ENCODE results near the gene ESAM. TPM values are rescaled to one million over a fixed set of nuclear protein-coding genes. Genes with fewer than 3 reads are reported as not detected.
A peak's percentile ranks its signal among the peaks of the same experiment; 100 is the strongest.

ESAM gene
- total RNA-seq, 1 donor from 2014 or later, result 490 TPM

DNA sequence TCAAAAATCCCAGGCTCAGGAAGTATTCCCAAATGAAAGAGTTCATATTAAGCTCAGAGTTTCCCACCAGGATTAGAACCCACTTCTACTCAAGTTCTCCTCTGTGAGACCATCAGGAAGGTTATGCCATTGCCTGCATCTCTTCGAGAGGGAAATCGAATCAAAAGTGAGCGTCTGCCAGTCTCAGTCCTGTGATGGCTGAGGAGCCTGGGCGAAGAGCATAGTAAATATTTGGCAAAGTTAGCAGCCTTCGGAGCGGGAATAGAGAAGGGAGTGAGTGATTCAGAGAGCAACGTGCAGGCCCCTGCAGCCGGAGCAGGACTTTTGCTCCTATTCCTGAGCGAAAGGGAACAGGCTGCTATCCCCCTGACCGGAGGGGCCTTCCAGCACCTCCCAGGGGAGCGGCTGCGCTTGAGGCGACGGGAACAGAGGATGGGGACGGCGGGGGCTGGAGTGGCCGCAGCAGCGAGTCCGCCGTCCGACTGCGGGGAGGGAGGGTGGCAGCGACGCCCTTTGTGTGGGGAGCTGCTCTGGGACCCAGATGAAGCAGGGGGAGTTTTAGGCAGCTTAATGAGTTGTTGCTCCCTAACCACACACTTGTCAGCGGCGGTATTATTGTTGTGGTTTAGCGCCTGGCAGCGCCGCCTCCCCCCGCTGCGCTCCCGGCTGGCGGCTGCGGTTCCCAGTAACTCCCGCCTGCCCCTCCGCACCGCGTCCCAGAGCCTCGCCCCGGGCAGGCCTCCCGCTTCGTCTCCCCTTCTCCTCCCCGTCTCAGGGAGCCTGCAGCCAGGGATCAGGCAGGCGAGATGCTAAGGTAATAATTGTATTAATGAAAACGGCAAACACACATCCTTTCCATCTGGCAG lies 44.1 kb downstream of the ESAM start:
- H3K27ac Mint-ChIP-seq (ENCODE audit: unreplicated experiment), result no peak overlapping the region
- peak overlapping the region; percentile 86 for H3K4me3 Mint-ChIP-seq (ENCODE audit: unreplicated experiment)
- no peaks in the 10 kb centered on the region for H3K9me3 Mint-ChIP-seq (ENCODE audit: unreplicated experiment)
- H3K27me3 Mint-ChIP-seq (ENCODE audit: unreplicated experiment), result peaks cover 17% of the 10 kb centered on the region
- TF ChIP-seq, protein P1, sequence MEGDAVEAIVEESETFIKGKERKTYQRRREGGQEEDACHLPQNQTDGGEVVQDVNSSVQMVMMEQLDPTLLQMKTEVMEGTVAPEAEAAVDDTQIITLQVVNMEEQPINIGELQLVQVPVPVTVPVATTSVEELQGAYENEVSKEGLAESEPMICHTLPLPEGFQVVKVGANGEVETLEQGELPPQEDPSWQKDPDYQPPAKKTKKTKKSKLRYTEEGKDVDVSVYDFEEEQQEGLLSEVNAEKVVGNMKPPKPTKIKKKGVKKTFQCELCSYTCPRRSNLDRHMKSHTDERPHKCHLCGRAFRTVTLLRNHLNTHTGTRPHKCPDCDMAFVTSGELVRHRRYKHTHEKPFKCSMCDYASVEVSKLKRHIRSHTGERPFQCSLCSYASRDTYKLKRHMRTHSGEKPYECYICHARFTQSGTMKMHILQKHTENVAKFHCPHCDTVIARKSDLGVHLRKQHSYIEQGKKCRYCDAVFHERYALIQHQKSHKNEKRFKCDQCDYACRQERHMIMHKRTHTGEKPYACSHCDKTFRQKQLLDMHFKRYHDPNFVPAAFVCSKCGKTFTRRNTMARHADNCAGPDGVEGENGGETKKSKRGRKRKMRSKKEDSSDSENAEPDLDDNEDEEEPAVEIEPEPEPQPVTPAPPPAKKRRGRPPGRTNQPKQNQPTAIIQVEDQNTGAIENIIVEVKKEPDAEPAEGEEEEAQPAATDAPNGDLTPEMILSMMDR (IDR thresholded peaks at IDR 0.05; ENCODE audit: unreplicated experiment), result no peak
- DNase-seq (ENCODE audit: low spot score), result peak; percentile 23
- H3K36me3 Mint-ChIP-seq (ENCODE audit: low read depth, unreplicated experiment), result no peaks in the 10 kb centered on the region
- H3K4me1 Mint-ChIP-seq (ENCODE audit: unreplicated experiment), result peaks cover 24% of the 10 kb centered on the region

DNA sequence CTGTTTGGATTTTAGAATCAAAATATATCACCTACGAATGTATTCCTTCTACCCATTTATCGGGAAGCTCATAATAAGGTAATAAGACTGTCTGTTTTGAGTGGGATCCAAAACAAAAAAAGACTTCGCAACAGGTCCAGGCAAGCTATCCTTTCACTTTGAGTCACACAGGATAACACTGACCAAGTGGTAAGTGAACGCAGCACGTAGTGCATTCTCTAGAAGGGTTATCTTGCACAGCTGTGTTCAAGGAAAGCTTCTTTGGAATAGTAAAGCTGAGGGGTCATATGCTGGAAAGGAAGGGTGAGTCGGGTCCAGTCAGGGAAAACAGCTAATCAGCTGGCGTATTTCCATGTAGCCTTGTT lies 44.7 kb downstream of the ESAM start:
- peaks cover 14% of the 10 kb centered on the region for H3K27me3 Mint-ChIP-seq (ENCODE audit: unreplicated experiment)
- H3K36me3 Mint-ChIP-seq (ENCODE audit: low read depth, unreplicated experiment), result no peaks in the 10 kb centered on the region
- TF ChIP-seq, protein P1 (IDR thresholded peaks at IDR 0.05; ENCODE audit: unreplicated experiment), result no peak
- H3K27ac Mint-ChIP-seq (ENCODE audit: unreplicated experiment), result no peak overlapping the region
- H3K9me3 Mint-ChIP-seq (ENCODE audit: unreplicated experiment), result no peaks in the 10 kb centered on the region
- no peak for DNase-seq (ENCODE audit: low spot score)
- H3K4me3 Mint-ChIP-seq (ENCODE audit: unreplicated experiment), result peak overlapping the region; percentile 86
- H3K4me1 Mint-ChIP-seq (ENCODE audit: unreplicated experiment), result peaks cover 19% of the 10 kb centered on the region

DNA sequence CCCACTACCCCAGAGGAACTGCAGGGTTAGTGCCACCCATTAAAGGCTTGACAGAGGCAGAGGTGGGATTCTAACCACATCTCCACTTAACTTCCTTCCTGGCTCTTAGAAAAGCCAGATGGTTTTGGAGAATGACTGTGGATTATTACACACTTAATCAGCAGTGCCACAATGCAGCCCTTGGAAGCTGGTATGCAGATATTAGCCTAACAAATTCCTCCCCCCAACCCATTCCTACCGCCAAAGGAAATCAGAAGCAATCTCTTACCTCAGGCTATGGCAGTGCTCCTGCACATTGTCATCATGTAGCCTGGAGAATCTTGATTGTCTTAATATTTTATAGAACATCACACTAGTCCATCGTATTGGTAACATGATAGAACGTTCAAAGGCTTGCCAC lies 45.5 kb downstream of the ESAM start:
- TF ChIP-seq, protein P1 (IDR thresholded peaks at IDR 0.05; ENCODE audit: unreplicated experiment), result no peak
- Mint-ChIP-seq H3K27me3 (ENCODE audit: unreplicated experiment) (peaks cover 12% of the 10 kb centered on the region), H3K4me1 (ENCODE audit: unreplicated experiment) (peaks cover 13% of the 10 kb centered on the region), H3K9me3 (ENCODE audit: unreplicated experiment) (no peaks in the 10 kb centered on the region), H3K27ac (ENCODE audit: unreplicated experiment) (no peak overlapping the region), H3K4me3 (ENCODE audit: unreplicated experiment) (no peak overlapping the region), H3K36me3 (ENCODE audit: low read depth, unreplicated experiment) (no peaks in the 10 kb centered on the region)
- DNase-seq (ENCODE audit: low spot score), result no peak

DNA sequence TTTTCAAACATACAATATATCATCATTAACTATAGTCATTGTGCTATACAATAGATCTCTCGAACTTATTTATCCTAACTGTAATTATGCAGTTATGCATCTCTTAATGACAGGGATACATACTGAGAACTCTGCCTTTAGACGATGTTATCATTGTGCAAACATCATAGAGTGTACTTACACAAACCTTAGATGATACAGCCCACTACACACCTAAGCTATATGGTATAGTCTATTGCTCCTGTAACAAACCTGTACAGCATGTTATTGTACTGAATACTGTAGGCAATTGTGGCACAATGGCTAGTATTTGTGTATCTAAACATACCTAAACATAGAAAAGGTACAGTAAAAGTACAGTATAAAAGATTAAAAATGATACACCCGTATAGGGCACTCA lies 49.7 kb downstream of the ESAM start:
- Mint-ChIP-seq H3K4me1 (ENCODE audit: unreplicated experiment) (peaks cover under 1% of the 10 kb centered on the region), H3K36me3 (ENCODE audit: low read depth, unreplicated experiment) (no peaks in the 10 kb centered on the region), H3K27me3 (ENCODE audit: unreplicated experiment) (peaks cover under 1% of the 10 kb centered on the region), H3K27ac (ENCODE audit: unreplicated experiment) (no peak overlapping the region), H3K9me3 (ENCODE audit: unreplicated experiment) (no peaks in the 10 kb centered on the region), H3K4me3 (ENCODE audit: unreplicated experiment) (no peak overlapping the region)
- TF ChIP-seq, protein P1 (IDR thresholded peaks at IDR 0.05; ENCODE audit: unreplicated experiment), result no peak
- DNase-seq (ENCODE audit: low spot score), result no peak

DNA sequence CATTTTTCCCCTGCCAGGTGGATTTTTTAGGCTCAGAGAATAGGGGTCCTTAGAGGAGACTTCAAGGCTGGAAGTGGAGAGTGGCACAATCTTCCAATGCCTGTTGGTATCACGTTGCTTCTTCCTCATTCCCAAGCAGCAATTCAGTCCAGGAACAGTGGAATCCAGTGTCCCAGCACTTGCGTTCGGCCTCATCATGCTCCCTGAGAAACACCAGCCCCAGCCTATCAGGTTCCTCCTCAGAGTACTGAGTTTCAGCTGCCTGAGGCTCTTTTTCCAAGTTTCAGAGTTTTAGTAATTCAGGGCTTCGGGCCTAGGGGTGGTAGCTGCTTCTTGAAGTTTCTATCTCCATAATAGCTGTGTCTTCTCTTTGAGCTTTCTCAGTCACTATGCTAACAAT lies 54.3 kb downstream of the ESAM start:
- Mint-ChIP-seq H3K27me3 (ENCODE audit: unreplicated experiment) (no peaks in the 10 kb centered on the region), H3K9me3 (ENCODE audit: unreplicated experiment) (no peaks in the 10 kb centered on the region), H3K36me3 (ENCODE audit: low read depth, unreplicated experiment) (no peaks in the 10 kb centered on the region), H3K27ac (ENCODE audit: unreplicated experiment) (no peak overlapping the region), H3K4me1 (ENCODE audit: unreplicated experiment) (no peaks in the 10 kb centered on the region), H3K4me3 (ENCODE audit: unreplicated experiment) (no peak overlapping the region)
- DNase-seq (ENCODE audit: low spot score), result no peak
- TF ChIP-seq, protein P1 (IDR thresholded peaks at IDR 0.05; ENCODE audit: unreplicated experiment), result no peak
